ENCODE results near the gene ZG16. TPM values are rescaled to one million over a fixed set of nuclear protein-coding genes. Genes with fewer than 3 reads are reported as not detected.

ZG16 gene
- total and polyA plus RNA-seq, 9 of the 15 experiments (the other 6 are each of a cell fraction or from before 2014, with no cell fraction given) = 0.04 TPM; not detected in 8

DNA sequence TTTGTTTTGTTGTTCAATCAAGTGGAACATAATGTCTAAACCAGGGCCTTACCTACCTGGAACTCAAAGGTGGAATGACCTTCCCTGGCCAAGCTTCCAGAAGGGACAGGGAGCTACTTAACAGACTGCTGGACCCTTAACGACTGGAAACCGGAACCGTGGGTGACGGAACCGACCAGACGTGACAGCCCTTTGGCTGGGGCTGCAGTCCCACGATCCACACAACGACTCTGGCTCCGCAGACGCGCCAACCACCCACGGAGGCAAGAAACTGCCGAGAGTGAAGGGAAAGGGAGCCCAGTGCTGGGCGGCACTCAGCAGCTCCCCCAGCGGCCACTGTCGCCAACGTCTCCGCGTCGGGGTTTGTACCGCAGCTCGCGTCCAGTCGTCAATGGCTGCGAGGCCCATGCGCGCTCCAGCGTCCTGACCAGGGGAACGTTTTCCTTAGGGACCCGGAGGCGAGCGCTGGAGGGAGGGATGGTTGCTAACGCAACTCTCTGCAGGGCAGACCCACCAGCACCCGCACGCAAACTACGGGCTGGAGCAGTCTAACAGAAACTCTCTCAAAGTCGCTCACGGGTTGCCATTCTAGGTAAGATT, 6.9 kb downstream of the ZG16 start (continued):
- TF ChIP-seq XRCC3 (IDR thresholded peaks at IDR 0.05) (no peak), SREBF2 (CRISPR knock-in tag; IDR thresholded peaks at IDR 0.05) (no peak), EP300 (IDR thresholded peaks at IDR 0.05; ENCODE audit: low read length) (no peak), MCM3 (IDR thresholded peaks at IDR 0.05) (no peak), ZFP1 (CRISPR knock-in tag; IDR thresholded peaks at IDR 0.05) (no peak), XRCC5 (IDR thresholded peaks at IDR 0.05; ENCODE audit: low read depth, low read length) (0 out of 2 replicates have a peak, but pooled peaks have one; percentile 35), MCM5 (IDR thresholded peaks at IDR 0.05; ENCODE audit: low read depth) (no peak), TRIM24 (IDR thresholded peaks at IDR 0.05) (peak in 1 of 2 experiments; percentile 67; a peak in 2 of 4 replicates), THRAP3 (IDR thresholded peaks at IDR 0.05; ENCODE audit: borderline replicate concordance) (no peak), ATF1 (CRISPR knock-in tag; IDR thresholded peaks at IDR 0.05) (no peak), ATF1 (tag; IDR thresholded peaks at IDR 0.05) (peak; percentile 56; the same call in 1 of the 2 replicates), MYNN (IDR thresholded peaks at IDR 0.05) (0 out of 2 replicates have a peak, but pooled peaks have one; percentile 13), MYNN (CRISPR knock-in tag; IDR thresholded peaks at IDR 0.05) (no peak), ZNF57 (CRISPR knock-in tag; IDR thresholded peaks at IDR 0.05) (no peak), CCAR2 (IDR thresholded peaks at IDR 0.05; ENCODE audit: low read depth, low read length) (no peak), ZNF311 (CRISPR knock-in tag; IDR thresholded peaks at IDR 0.05) (no peak), KLF6 (CRISPR knock-in tag; IDR thresholded peaks at IDR 0.05; ENCODE audit: borderline replicate concordance) (no peak)
- TF ChIP-seq, protein P1, sequence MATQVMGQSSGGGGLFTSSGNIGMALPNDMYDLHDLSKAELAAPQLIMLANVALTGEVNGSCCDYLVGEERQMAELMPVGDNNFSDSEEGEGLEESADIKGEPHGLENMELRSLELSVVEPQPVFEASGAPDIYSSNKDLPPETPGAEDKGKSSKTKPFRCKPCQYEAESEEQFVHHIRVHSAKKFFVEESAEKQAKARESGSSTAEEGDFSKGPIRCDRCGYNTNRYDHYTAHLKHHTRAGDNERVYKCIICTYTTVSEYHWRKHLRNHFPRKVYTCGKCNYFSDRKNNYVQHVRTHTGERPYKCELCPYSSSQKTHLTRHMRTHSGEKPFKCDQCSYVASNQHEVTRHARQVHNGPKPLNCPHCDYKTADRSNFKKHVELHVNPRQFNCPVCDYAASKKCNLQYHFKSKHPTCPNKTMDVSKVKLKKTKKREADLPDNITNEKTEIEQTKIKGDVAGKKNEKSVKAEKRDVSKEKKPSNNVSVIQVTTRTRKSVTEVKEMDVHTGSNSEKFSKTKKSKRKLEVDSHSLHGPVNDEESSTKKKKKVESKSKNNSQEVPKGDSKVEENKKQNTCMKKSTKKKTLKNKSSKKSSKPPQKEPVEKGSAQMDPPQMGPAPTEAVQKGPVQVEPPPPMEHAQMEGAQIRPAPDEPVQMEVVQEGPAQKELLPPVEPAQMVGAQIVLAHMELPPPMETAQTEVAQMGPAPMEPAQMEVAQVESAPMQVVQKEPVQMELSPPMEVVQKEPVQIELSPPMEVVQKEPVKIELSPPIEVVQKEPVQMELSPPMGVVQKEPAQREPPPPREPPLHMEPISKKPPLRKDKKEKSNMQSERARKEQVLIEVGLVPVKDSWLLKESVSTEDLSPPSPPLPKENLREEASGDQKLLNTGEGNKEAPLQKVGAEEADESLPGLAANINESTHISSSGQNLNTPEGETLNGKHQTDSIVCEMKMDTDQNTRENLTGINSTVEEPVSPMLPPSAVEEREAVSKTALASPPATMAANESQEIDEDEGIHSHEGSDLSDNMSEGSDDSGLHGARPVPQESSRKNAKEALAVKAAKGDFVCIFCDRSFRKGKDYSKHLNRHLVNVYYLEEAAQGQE (IDR thresholded peaks at IDR 0.05; ENCODE audit: borderline replicate concordance) = peak; percentile 76
- TF ChIP-seq, protein P1 (CRISPR knock-in tag; IDR thresholded peaks at IDR 0.05; ENCODE audit: low read depth) = no peak
- TF ChIP-seq, protein P2, sequence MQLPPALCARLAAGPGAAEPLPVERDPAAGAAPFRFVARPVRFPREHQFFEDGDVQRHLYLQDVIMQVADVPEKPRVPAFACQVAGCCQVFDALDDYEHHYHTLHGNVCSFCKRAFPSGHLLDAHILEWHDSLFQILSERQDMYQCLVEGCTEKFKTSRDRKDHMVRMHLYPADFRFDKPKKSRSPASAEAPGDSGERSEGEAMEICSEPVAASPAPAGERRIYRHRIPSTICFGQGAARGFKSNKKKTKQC (CRISPR knock-in tag; IDR thresholded peaks at IDR 0.05) = peak; percentile 45; the same call in 1 of the 2 replicates
- TF ChIP-seq, protein P3, sequence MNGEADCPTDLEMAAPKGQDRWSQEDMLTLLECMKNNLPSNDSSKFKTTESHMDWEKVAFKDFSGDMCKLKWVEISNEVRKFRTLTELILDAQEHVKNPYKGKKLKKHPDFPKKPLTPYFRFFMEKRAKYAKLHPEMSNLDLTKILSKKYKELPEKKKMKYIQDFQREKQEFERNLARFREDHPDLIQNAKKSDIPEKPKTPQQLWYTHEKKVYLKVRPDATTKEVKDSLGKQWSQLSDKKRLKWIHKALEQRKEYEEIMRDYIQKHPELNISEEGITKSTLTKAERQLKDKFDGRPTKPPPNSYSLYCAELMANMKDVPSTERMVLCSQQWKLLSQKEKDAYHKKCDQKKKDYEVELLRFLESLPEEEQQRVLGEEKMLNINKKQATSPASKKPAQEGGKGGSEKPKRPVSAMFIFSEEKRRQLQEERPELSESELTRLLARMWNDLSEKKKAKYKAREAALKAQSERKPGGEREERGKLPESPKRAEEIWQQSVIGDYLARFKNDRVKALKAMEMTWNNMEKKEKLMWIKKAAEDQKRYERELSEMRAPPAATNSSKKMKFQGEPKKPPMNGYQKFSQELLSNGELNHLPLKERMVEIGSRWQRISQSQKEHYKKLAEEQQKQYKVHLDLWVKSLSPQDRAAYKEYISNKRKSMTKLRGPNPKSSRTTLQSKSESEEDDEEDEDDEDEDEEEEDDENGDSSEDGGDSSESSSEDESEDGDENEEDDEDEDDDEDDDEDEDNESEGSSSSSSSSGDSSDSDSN (IDR thresholded peaks at IDR 0.05; ENCODE audit: borderline replicate concordance in 1 of 2, low read depth in 2 of 2, low read length in 2 of 2) = peak in 1 of 2 experiments; percentile 84; a peak in 2 of 4 replicates
